HEK293 (cell line): ENCODE results near the gene TSHR.

ENCODE experiments used
- ZBTB11 ChIP-seq: fragments of 450-650 bp; formaldehyde crosslinking; conservative IDR thresholded peaks from 2 replicates; pipeline ENCODE4 v1.5.1; 2016; ENCODE audit warnings: low read depth, missing biosample characterization, missing genetic modification characterization
- ZFP37 ChIP-seq: fragments of 450-650 bp; formaldehyde crosslinking; IDR thresholded peaks from 2 replicates; pipeline ENCODE4 v1.5.1; 2016; ENCODE audit warnings: missing biosample characterization, missing genetic modification characterization
- ZNF624 ChIP-seq: fragments of 450-650 bp; formaldehyde crosslinking; IDR thresholded peaks from 2 replicates; pipeline ENCODE4 v1.5.1; 2017; ENCODE audit warnings: missing biosample characterization, missing genetic modification characterization
- TF ChIP-seq, protein P1 (sequence below): fragments of 450-650 bp; formaldehyde crosslinking; IDR thresholded peaks from 2 replicates; pipeline ENCODE4 v1.5.1; 2016; ENCODE audit warnings: missing biosample characterization, missing genetic modification characterization

GRCh38 chr14:81129242-81129641 lies 173.8 kb downstream of the TSHR start:
- TF ChIP-seq ZFP37 (tag by site-specific recombination) (no peak), ZBTB11 (tag by site-specific recombination) (no peak), ZNF624 (tag by site-specific recombination) (no peak)
- TF ChIP-seq, protein P1, sequence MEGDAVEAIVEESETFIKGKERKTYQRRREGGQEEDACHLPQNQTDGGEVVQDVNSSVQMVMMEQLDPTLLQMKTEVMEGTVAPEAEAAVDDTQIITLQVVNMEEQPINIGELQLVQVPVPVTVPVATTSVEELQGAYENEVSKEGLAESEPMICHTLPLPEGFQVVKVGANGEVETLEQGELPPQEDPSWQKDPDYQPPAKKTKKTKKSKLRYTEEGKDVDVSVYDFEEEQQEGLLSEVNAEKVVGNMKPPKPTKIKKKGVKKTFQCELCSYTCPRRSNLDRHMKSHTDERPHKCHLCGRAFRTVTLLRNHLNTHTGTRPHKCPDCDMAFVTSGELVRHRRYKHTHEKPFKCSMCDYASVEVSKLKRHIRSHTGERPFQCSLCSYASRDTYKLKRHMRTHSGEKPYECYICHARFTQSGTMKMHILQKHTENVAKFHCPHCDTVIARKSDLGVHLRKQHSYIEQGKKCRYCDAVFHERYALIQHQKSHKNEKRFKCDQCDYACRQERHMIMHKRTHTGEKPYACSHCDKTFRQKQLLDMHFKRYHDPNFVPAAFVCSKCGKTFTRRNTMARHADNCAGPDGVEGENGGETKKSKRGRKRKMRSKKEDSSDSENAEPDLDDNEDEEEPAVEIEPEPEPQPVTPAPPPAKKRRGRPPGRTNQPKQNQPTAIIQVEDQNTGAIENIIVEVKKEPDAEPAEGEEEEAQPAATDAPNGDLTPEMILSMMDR (tag by site-specific recombination), result no peak
